HEK293T (cell line): ENCODE data around the gene CPN1.

Source experiments
- CTCF ChIA-PET: fragments of 350-600 bp; formaldehyde crosslinking; extraction: SDS; loops from one replicate; lab custom pipeline; 2021; ENCODE audit warnings: antibody characterized with exemption, inconsistent platforms; lab: Yijun Ruan, JAX
- POLR2A ChIA-PET: fragments of 350-600 bp; formaldehyde crosslinking; extraction: SDS; loops from one replicate; lab custom pipeline; 2020; ENCODE audit warnings: antibody characterized with exemption, inconsistent platforms; lab: Yijun Ruan, JAX
- DNase-seq: peaks from one replicate; pipeline ENCODE4 v3.0.0; 2012; ENCODE audit warnings: mixed read lengths; ENCODE audit errors: extremely low spot score
- ARNT ChIP-seq: fragments of 450-650 bp; IDR thresholded peaks from 2 replicates; pipeline ENCODE4 v1.6.1; 2017; ENCODE audit warnings: mild to moderate bottlenecking
- BHLHE40 ChIP-seq: fragments of 450-650 bp; IDR thresholded peaks from 2 replicates; pipeline ENCODE4 v1.6.1; 2016; ENCODE audit warnings: mild to moderate bottlenecking, moderate library complexity, borderline replicate concordance
- CTBP1 ChIP-seq: fragments of 450-650 bp; IDR thresholded peaks from 2 replicates; pipeline ENCODE4 v1.6.1; 2016; ENCODE audit warnings: borderline replicate concordance
- ELF4 ChIP-seq: fragments of 450-650 bp; IDR thresholded peaks from 2 replicates; pipeline ENCODE4 v1.6.1; 2017; ENCODE audit warnings: antibody characterized with exemption
- FOXA1 ChIP-seq: fragments of 450-650 bp; IDR thresholded peaks from 2 replicates; pipeline ENCODE4 v1.6.1; 2016; ENCODE audit warnings: mild to moderate bottlenecking
- FOXK2 ChIP-seq: fragments of 450-650 bp; IDR thresholded peaks from 2 replicates; pipeline ENCODE4 v1.6.1; 2016; ENCODE audit warnings: mild to moderate bottlenecking
- FOXM1 ChIP-seq: fragments of 450-650 bp; IDR thresholded peaks from 2 replicates; pipeline ENCODE4 v1.6.1; 2017; ENCODE audit warnings: mild to moderate bottlenecking, borderline replicate concordance
- HDGF ChIP-seq: fragments of 450-650 bp; IDR thresholded peaks from 2 replicates; pipeline ENCODE4 v1.6.1; 2017; ENCODE audit warnings: antibody characterized with exemption, borderline replicate concordance
- L3MBTL2 ChIP-seq: fragments of 450-650 bp; conservative IDR thresholded peaks from 2 replicates; pipeline ENCODE4 v1.6.1; 2016; ENCODE audit warnings: mild to moderate bottlenecking
- LEF1 ChIP-seq: fragments of 450-650 bp; IDR thresholded peaks from 2 replicates; pipeline ENCODE4 v1.6.1; 2017; ENCODE audit warnings: mild to moderate bottlenecking, borderline replicate concordance
- NFRKB ChIP-seq: fragments of 450-650 bp; IDR thresholded peaks from 2 replicates; pipeline ENCODE4 v1.6.1; 2016; ENCODE audit warnings: mild to moderate bottlenecking, moderate library complexity
- SP1 ChIP-seq: fragments of 450-650 bp; IDR thresholded peaks from 2 replicates; pipeline ENCODE4 v1.6.1; 2017
- SUZ12 ChIP-seq: fragments of 450-650 bp; IDR thresholded peaks from 2 replicates; pipeline ENCODE4 v1.6.1; 2016; ENCODE audit warnings: mild to moderate bottlenecking
- TARDBP ChIP-seq: fragments of 450-650 bp; IDR thresholded peaks from 2 replicates; pipeline ENCODE4 v1.6.1; 2016
- ZNF384 ChIP-seq: fragments of 450-650 bp; IDR thresholded peaks from 2 replicates; pipeline ENCODE4 v1.6.1; 2016
- TF ChIP-seq, protein P1 (sequence below): fragments of 450-650 bp; IDR thresholded peaks from 2 replicates; pipeline ENCODE4 v1.6.1; 2016

CPN1 gene

DNA sequence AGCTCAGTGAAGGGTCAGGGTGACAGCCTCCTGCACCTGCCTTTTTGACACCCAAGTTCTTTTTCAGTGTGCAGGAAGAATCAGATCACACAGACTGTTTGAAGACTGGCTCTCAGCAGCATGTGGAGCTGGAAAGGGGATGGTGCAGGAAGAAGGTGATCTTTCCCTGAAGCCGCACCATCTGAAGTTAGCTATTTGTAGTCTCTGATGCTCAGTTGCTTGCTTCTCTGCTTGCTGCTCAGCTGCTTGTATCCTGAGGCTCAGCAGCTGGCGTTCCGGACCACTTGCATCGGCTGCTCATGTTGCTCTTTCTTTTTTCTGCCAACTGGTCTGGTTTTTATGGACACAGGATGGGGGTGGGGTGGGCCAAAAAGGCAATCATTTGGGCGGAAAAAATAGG lies 56.1 kb downstream of the CPN1 start:
- DNase-seq, result no peak
- TF ChIP-seq ARNT (no peak), ELF4 (no peak), NFRKB (no peak), SP1 (no peak), SUZ12 (no peak), ZNF384 (no peak), FOXM1 (no peak), TARDBP (no peak), FOXA1 (no peak), HDGF (no peak), L3MBTL2 (no peak), LEF1 (no peak), BHLHE40 (no peak), CTBP1 (no peak), FOXK2 (no peak)
- TF ChIP-seq, protein P1, sequence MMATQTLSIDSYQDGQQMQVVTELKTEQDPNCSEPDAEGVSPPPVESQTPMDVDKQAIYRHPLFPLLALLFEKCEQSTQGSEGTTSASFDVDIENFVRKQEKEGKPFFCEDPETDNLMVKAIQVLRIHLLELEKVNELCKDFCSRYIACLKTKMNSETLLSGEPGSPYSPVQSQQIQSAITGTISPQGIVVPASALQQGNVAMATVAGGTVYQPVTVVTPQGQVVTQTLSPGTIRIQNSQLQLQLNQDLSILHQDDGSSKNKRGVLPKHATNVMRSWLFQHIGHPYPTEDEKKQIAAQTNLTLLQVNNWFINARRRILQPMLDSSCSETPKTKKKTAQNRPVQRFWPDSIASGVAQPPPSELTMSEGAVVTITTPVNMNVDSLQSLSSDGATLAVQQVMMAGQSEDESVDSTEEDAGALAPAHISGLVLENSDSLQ, result no peak
- CTCF ChIA-PET, result interaction anchor here (1.1 to 1.3 kb wide), 2 partner anchors 16 to 20 kb away, joined by 3 to 4 read pairs; partner anchors contain the start of gene DNMBP
- POLR2A ChIA-PET, result no interaction called here

DNA sequence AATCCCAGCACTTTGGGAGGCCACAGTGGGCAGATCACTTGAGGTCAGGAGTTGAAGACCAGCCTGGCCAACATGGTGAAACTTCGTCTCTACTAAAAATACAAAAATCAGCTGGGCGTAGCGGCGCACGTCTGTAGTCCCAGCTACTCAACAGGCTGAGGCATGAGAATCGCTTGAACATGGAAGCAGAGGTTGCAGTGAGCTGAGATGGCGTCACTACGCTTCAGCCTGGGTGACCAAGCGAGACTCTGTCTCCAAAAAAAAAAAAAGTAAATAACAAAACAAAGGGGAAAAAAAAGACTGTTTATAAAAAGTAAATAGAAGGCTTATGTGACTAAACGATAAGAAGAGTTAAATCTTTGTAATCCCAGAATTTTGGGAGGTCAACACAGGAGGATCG lies 56.9 kb downstream of the CPN1 start:
- POLR2A ChIA-PET, result no interaction called here
- CTCF ChIA-PET, result interaction anchor here (0.6 to 1.3 kb wide), 3 partner anchors 15 to 142 kb away, joined by 3 to 6 read pairs (median 4); partner anchors contain the start of gene DNMBP
- no peak for DNase-seq
- TF ChIP-seq SP1, result no peak
- TF ChIP-seq ZNF384, result no peak
- no peak for TF ChIP-seq L3MBTL2
- no peak for TF ChIP-seq FOXA1
- TF ChIP-seq ARNT, result no peak
- no peak for TF ChIP-seq TARDBP
- TF ChIP-seq ELF4, result no peak
- no peak for TF ChIP-seq FOXK2
- TF ChIP-seq CTBP1, result no peak
- no peak for TF ChIP-seq LEF1
- TF ChIP-seq, protein P1, result no peak
- TF ChIP-seq SUZ12, result no peak
- no peak for TF ChIP-seq HDGF
- TF ChIP-seq NFRKB, result no peak

DNA sequence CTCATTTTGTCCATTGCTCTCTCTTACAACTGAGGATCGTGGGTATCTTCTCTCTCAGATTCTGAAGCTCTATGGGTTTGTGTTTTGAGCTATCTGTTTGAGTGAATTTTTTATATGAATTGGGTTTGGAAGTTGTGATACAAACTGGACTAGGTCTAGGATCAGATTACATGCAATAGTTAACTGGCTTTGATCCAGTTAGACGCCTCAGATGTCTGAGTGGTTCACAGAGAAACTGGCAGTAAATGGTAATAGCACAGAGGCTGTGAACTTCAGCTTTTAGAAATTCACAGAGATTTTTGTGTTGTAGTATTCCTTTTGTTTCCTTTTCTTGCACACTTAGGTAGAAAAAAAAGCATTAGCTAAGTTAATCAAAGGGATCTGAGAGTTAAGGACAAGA lies 59.3 kb downstream of the CPN1 start:
- POLR2A ChIA-PET, result no interaction called here
- DNase-seq, result no peak
- TF ChIP-seq FOXA1 (no peak), SUZ12 (no peak), NFRKB (no peak), ZNF384 (no peak), FOXM1 (no peak), L3MBTL2 (no peak), LEF1 (no peak), SP1 (no peak), CTBP1 (no peak), HDGF (no peak), TARDBP (no peak), BHLHE40 (no peak), ARNT (no peak), ELF4 (no peak), FOXK2 (no peak)
- TF ChIP-seq, protein P1, result no peak
- CTCF ChIA-PET, result interaction anchor here (1.0 to 3.7 kb wide), 2 partner anchors 13 to 176 kb away, joined by 3 to 12 read pairs; partner anchors contain the start of gene DNMBP

DNA sequence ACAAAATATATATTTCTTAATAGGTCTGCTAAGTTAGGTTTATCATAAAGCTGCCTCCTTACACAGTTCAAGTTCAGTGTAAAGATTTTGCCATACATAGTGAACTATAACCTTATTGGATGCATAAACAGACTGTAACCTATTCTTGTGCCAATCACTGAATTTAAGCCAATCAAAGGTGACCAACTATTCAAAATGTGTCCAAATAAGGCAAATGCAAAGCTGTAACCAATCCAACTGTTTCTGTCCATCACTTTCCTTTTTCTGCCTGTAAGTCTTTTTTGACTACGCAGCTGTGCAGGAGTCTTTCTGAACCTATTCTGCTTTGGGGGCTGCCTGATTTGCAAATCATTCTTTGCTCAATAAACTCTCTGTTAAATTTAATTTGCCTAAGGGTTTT lies 60.3 kb downstream of the CPN1 start:
- no peak for DNase-seq
- ChIA-PET POLR2A (no interaction called here), CTCF (interaction anchor here (0.8 to 3.7 kb wide), 4 partner anchors 12 to 162 kb away, joined by 3 to 12 read pairs (median 4); partner anchors contain the start of gene DNMBP)
- TF ChIP-seq ZNF384 (no peak), BHLHE40 (no peak)
- TF ChIP-seq, protein P1, result peak; percentile 84

DNA sequence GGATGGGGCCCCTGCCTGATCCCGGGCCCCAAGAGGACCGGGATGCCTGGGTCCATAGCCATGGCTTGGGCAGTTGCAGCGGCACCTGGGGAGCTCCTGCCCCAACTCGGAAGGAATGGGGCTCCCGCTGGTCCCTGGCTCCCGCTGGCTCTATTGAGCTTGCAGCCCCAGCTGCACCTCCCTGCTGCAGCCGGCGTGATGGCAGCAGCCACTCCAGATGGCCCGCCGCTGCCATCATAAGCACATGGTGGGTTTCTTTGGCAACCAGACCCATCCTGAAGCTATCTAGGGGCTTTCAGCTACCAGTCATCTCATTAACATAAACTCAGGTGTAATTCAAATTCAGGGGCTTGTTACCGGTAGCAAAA lies 60.8 kb downstream of the CPN1 start:
- TF ChIP-seq HDGF, result no peak
- TF ChIP-seq L3MBTL2, result no peak
- no peak for TF ChIP-seq TARDBP
- TF ChIP-seq NFRKB, result no peak
- no peak for TF ChIP-seq FOXK2
- TF ChIP-seq, protein P1, result no peak
- TF ChIP-seq FOXM1, result no peak
- no peak for TF ChIP-seq ARNT
- TF ChIP-seq CTBP1, result no peak
- no peak for TF ChIP-seq LEF1
- no peak for TF ChIP-seq ZNF384
- TF ChIP-seq ELF4, result no peak
- no peak for TF ChIP-seq SP1
- no peak for TF ChIP-seq FOXA1
- TF ChIP-seq BHLHE40, result no peak
- no peak for TF ChIP-seq SUZ12
- DNase-seq, result no peak
- ChIA-PET CTCF (interaction anchor here (0.8 to 3.7 kb wide), 4 partner anchors 12 to 162 kb away, joined by 3 to 12 read pairs (median 4); partner anchors contain the start of gene DNMBP), POLR2A (no interaction called here)
